Neural progenitor cell (in vitro differentiated cells): ENCODE results near the gene SPG11. TPM values are rescaled to one million over a fixed set of nuclear protein-coding genes. Genes with fewer than 3 reads are reported as not detected.

Experiments used
- DNase-seq: peaks from one replicate; pipeline ENCODE4 v3.0.0-alpha.2; 2016; ENCODE audit warnings: low spot score
- H2AFZ ChIP-seq: fragments of 200-600 bp; sonication (generic); replicated peaks from 2 replicates; pipeline ENCODE4 v1.6.1; 2016; ENCODE audit warnings: antibody characterized with exemption
- H3F3A ChIP-seq: fragments of 200-600 bp; sonication (generic); 2 replicates; pipeline ENCODE4 v1.6.1; 2016; ENCODE audit warnings: antibody characterized with exemption, low read depth
- H3K27ac ChIP-seq: fragments of 200-600 bp; sonication (generic); 2 replicates; pipeline ENCODE4 v1.5.1; 2016; ENCODE audit warnings: mild to moderate bottlenecking
- H3K27me3 ChIP-seq: fragments of 200-600 bp; sonication (generic); 2 replicates; pipeline ENCODE4 v1.6.1; 2016; ENCODE audit warnings: mild to moderate bottlenecking, moderate library complexity
- H3K36me3 ChIP-seq: fragments of 200-600 bp; sonication (generic); 2 replicates; pipeline ENCODE4 v1.5.1; 2016
- H3K4me1 ChIP-seq: fragments of 200-600 bp; sonication (generic); 2 replicates; pipeline ENCODE4 v1.6.1; 2016; ENCODE audit warnings: mixed run types
- H3K4me2 ChIP-seq: fragments of 200-600 bp; sonication (generic); 2 replicates; pipeline ENCODE4 v1.6.1; 2016
- H3K4me3 ChIP-seq: fragments of 200-600 bp; sonication (generic); 2 replicates; pipeline ENCODE4 v1.5.1; 2016
- H3K79me2 ChIP-seq: fragments of 200-600 bp; sonication (generic); 2 replicates; pipeline ENCODE4 v1.6.1; 2016; ENCODE audit warnings: low read depth
- H3K9ac ChIP-seq: fragments of 200-600 bp; sonication (generic); 2 replicates; pipeline ENCODE4 v1.6.1; 2016
- H3K9me3 ChIP-seq: fragments of 200-600 bp; sonication (generic); 2 replicates; pipeline ENCODE4 v1.5.1; 2016; ENCODE audit warnings: low read depth
- H4K20me1 ChIP-seq: fragments of 200-600 bp; sonication (generic); 2 replicates; pipeline ENCODE4 v1.6.1; 2016; ENCODE audit warnings: low read depth
- H3K27ac Mint-ChIP-seq: 3 replicates; pipeline ENCODE4 v1.8.0; 2021; ENCODE audit warnings: mixed read lengths
- H3K27me3 Mint-ChIP-seq: 2 replicates; pipeline ENCODE4 v1.8.0; 2022; ENCODE audit warnings: low read depth, mild to moderate bottlenecking, inconsistent platforms, moderate library complexity, mixed read lengths; ENCODE audit not compliant: insufficient read depth
- H3K36me3 Mint-ChIP-seq: 3 replicates; pipeline ENCODE4 v1.8.0; 2021; ENCODE audit warnings: mixed read lengths
- H3K4me1 Mint-ChIP-seq: 3 replicates; pipeline ENCODE4 v1.8.0; 2021; ENCODE audit warnings: mixed read lengths
- H3K4me3 Mint-ChIP-seq: 3 replicates; pipeline ENCODE4 v1.8.0; 2021; ENCODE audit warnings: mild to moderate bottlenecking, moderate library complexity, mixed read lengths
- H3K9me3 Mint-ChIP-seq: 3 replicates; pipeline ENCODE4 v1.8.0; 2020; ENCODE audit warnings: mixed read lengths
- EZH2 ChIP-seq: fragments of 200-600 bp; sonication (generic); IDR thresholded peaks from 2 replicates; pipeline ENCODE4 v1.6.1; 2017; ENCODE audit warnings: antibody characterized with exemption, mild to moderate bottlenecking, moderate library complexity
- EZH2phosphoT487 ChIP-seq: fragments of 200-600 bp; sonication (generic); IDR thresholded peaks from 2 replicates; pipeline ENCODE4 v1.6.1; 2017; ENCODE audit warnings: antibody characterized with exemption
- total RNA-seq: library from RNA; depleted of rRNA; stranded (reverse); fragments of >200 nt; gene quantifications from 2 replicates; pipeline ENCODE4 v1.2.3, GENCODE V29; 2015; ENCODE audit warnings: low replicate concordance
- TF ChIP-seq, protein P1 (sequence below): fragments of 200-600 bp; sonication (generic); IDR thresholded peaks from 2 replicates; pipeline ENCODE4 v1.5.1; 2017; ENCODE audit warnings: antibody characterized with exemption, mild to moderate bottlenecking

SPG11 gene
- total RNA-seq, 1 donor from 2014 or later, result 65.9 TPM

DNA sequence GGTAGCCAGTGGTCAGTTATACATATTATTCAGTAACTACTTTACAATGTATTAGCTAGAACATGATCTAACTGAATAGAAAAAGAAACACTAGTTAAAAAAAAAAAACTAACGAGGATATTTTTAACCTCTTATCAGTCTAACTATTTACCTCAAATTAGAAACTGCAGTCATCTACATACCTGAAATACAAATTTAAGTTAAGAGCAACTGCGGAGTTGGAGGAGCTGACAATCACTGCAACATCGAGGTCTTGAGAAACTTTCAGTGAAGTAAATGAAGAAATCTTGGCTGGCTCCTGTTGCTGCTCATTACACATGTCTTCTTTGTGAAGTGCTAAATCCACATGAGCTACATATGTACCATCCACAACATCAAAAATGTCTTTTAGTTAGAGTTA, 6.5 kb downstream of the SPG11 start:
- no peak overlapping the region for H3K4me3 Mint-ChIP-seq
- H3K9me3 Mint-ChIP-seq, result no peaks in the 10 kb centered on the region
- peaks cover 5% of the 10 kb centered on the region for H3K4me1 ChIP-seq
- peaks cover 12% of the 10 kb centered on the region for H3K36me3 Mint-ChIP-seq
- no peak overlapping the region for H2AFZ ChIP-seq
- H3K4me1 Mint-ChIP-seq, result peaks cover 7% of the 10 kb centered on the region
- H3K36me3 ChIP-seq, result peaks cover 8% of the 10 kb centered on the region
- H3K9ac ChIP-seq, result no peak overlapping the region
- H3K27ac Mint-ChIP-seq, result no peak overlapping the region
- H4K20me1 ChIP-seq, result no peaks in the 10 kb centered on the region
- no peak overlapping the region for H3K27ac ChIP-seq
- no peaks in the 10 kb centered on the region for H3K27me3 ChIP-seq
- H3K9me3 ChIP-seq, result no peaks in the 10 kb centered on the region
- DNase-seq, result no peak
- no peak overlapping the region for H3K4me2 ChIP-seq
- H3F3A ChIP-seq, result no peaks in the 10 kb centered on the region
- H3K27me3 Mint-ChIP-seq, result no peaks in the 10 kb centered on the region
- H3K79me2 ChIP-seq, result peaks cover 14% of the 10 kb centered on the region
- H3K4me3 ChIP-seq, result no peak overlapping the region
- TF ChIP-seq, protein P1, sequence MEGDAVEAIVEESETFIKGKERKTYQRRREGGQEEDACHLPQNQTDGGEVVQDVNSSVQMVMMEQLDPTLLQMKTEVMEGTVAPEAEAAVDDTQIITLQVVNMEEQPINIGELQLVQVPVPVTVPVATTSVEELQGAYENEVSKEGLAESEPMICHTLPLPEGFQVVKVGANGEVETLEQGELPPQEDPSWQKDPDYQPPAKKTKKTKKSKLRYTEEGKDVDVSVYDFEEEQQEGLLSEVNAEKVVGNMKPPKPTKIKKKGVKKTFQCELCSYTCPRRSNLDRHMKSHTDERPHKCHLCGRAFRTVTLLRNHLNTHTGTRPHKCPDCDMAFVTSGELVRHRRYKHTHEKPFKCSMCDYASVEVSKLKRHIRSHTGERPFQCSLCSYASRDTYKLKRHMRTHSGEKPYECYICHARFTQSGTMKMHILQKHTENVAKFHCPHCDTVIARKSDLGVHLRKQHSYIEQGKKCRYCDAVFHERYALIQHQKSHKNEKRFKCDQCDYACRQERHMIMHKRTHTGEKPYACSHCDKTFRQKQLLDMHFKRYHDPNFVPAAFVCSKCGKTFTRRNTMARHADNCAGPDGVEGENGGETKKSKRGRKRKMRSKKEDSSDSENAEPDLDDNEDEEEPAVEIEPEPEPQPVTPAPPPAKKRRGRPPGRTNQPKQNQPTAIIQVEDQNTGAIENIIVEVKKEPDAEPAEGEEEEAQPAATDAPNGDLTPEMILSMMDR, result no peak
- TF ChIP-seq EZH2phosphoT487 (no peak), EZH2 (no peak)

DNA sequence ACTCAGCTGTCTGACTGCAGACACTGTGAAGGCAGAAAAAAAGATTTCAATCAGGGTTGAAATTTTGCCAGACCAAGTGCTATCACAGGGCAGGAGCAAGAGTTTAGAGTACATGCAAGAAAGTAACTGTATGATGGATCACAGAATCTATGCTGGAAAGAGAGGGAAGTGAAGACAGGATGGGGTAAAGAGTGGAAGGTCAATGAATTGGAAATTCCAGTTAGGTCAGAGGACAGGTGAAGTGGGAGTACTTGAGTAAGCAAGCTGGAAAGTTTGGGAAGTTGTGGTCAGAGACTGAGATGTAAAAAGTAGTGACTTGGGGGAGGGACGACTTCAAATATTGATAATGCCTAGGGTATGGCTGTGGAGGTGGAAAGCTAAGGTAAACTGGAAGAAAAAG, 7.2 kb downstream of the SPG11 start:
- Mint-ChIP-seq H3K9me3 (no peaks in the 10 kb centered on the region), H3K27me3 (no peaks in the 10 kb centered on the region), H3K36me3 (peaks cover 19% of the 10 kb centered on the region), H3K4me1 (peaks cover 2% of the 10 kb centered on the region), H3K4me3 (no peak overlapping the region), H3K27ac (no peak overlapping the region)
- Histone ChIP-seq H3K4me3 (no peak overlapping the region), H3K27me3 (no peaks in the 10 kb centered on the region), H3K36me3 (peaks cover 8% of the 10 kb centered on the region), H3K79me2 (peaks cover 8% of the 10 kb centered on the region), H3F3A (no peaks in the 10 kb centered on the region), H3K27ac (no peak overlapping the region), H4K20me1 (no peaks in the 10 kb centered on the region), H3K9me3 (no peaks in the 10 kb centered on the region), H2AFZ (no peak overlapping the region), H3K4me1 (no peaks in the 10 kb centered on the region), H3K9ac (no peak overlapping the region), H3K4me2 (no peak overlapping the region)
- no peak for DNase-seq
- TF ChIP-seq, protein P1, result no peak
- TF ChIP-seq EZH2 (no peak), EZH2phosphoT487 (no peak)

DNA sequence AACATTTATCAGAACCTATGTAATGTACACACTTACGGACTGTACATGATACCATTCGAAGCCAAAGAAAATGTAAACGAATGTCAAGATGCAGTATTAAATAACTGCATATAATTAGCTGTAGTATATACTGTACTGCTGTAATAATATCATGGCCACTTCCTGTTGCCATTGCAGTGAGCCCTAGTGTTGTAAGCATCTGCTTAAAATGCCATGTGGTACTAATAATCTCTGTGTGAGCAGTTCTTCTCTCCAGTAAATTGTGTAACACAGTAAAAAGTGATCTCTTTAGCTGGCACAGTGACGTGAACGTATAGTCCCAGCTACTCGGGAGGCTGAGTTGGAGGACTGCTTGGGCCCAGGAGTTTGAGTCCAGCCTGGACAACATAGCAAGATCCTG, 8.6 kb downstream of the SPG11 start:
- Histone ChIP-seq H3K4me2 (no peak overlapping the region), H4K20me1 (no peaks in the 10 kb centered on the region), H3K79me2 (no peaks in the 10 kb centered on the region), H3K4me3 (no peak overlapping the region), H3K9ac (no peak overlapping the region), H2AFZ (no peak overlapping the region), H3K9me3 (no peaks in the 10 kb centered on the region), H3K27me3 (no peaks in the 10 kb centered on the region), H3K36me3 (peaks cover 8% of the 10 kb centered on the region), H3K4me1 (no peaks in the 10 kb centered on the region), H3K27ac (no peak overlapping the region), H3F3A (no peaks in the 10 kb centered on the region)
- Mint-ChIP-seq H3K27ac (no peak overlapping the region), H3K9me3 (no peaks in the 10 kb centered on the region), H3K27me3 (no peaks in the 10 kb centered on the region), H3K36me3 (peaks cover 23% of the 10 kb centered on the region), H3K4me1 (no peaks in the 10 kb centered on the region), H3K4me3 (no peak overlapping the region)
- no peak for TF ChIP-seq EZH2phosphoT487
- no peak for DNase-seq

DNA sequence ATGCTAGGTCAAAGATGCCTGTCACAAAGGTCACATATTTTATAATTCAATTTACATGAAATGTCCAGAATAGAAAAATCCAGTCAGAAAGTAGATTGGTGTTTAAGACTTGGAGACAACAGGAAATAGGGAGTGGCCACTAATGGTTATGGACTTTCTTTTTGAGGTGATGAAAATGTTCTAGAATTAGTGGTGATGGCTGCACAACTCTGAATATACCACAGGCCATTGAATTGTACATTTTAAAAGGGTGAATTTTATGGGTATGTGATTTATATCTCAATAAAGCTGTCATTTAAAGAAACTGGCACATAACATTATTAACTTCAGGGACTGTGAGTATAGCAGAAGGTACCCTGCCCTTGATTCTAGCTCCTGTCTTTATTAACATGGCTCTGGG, 15.8 kb downstream of the SPG11 start:
- H3K9ac ChIP-seq, result no peak overlapping the region
- peaks cover 25% of the 10 kb centered on the region for H3K79me2 ChIP-seq
- H4K20me1 ChIP-seq, result no peaks in the 10 kb centered on the region
- no peak overlapping the region for H2AFZ ChIP-seq
- Mint-ChIP-seq H3K27me3 (no peaks in the 10 kb centered on the region), H3K36me3 (peaks cover 45% of the 10 kb centered on the region), H3K27ac (no peak overlapping the region), H3K4me1 (no peaks in the 10 kb centered on the region), H3K9me3 (peaks cover 3% of the 10 kb centered on the region), H3K4me3 (no peak overlapping the region)
- TF ChIP-seq EZH2phosphoT487 (no peak), EZH2 (no peak)
- TF ChIP-seq, protein P1, result no peak
- H3F3A ChIP-seq, result no peaks in the 10 kb centered on the region
- peaks cover 23% of the 10 kb centered on the region for H3K36me3 ChIP-seq
- H3K27me3 ChIP-seq, result no peaks in the 10 kb centered on the region
- H3K9me3 ChIP-seq, result peaks cover 9% of the 10 kb centered on the region
- DNase-seq, result no peak
- H3K4me3 ChIP-seq, result no peak overlapping the region
- no peak overlapping the region for H3K27ac ChIP-seq
- H3K4me2 ChIP-seq, result no peak overlapping the region
- no peaks in the 10 kb centered on the region for H3K4me1 ChIP-seq
